Lung (tissue), 12 donors: ENCODE measurements around the gene PREP. TPM values are rescaled to one million over a fixed set of nuclear protein-coding genes. Genes with fewer than 3 reads are reported as not detected.

ENCODE experiments used
- ATAC-seq: fragments of 200-7000 bp; cut with Tn5 transposase; one replicate; pipeline ENCODE4 v1.9.1; 2020; ENCODE audit warnings: moderate number of reproducible peaks; ENCODE audit not compliant: insufficient read depth, low FRiP score
- DNase-seq, 3 donors: peaks; one replicate each; pipeline ENCODE4 v3.0.0-alpha.2; 2013 to 2017
- H3K27ac ChIP-seq, 2 donors: one replicate each; pipeline ENCODE4 v1.5.1; 2013; ENCODE audit warnings: mild to moderate bottlenecking in 2 of 2, moderate library complexity in 2 of 2, control low read depth in 1 of 2, inconsistent platforms in 1 of 2, low read depth in 1 of 2, low read length in 1 of 2
- H3K27me3 ChIP-seq, 3 donors: one replicate each; pipeline ENCODE4 v1.5.1; 2013; ENCODE audit warnings: low read length in 2 of 3; ENCODE audit not compliant: control insufficient read depth in 3 of 3, insufficient read depth in 3 of 3
- H3K36me3 ChIP-seq, 4 donors: one replicate each; pipeline ENCODE4 v1.5.1; 2013; ENCODE audit warnings: low read length in 4 of 4, mild to moderate bottlenecking in 1 of 4, moderate library complexity in 1 of 4; ENCODE audit not compliant: control insufficient read depth in 4 of 4, insufficient read depth in 4 of 4
- H3K4me1 ChIP-seq, 5 donors: one replicate each; pipeline ENCODE4 v1.5.1; 2013; ENCODE audit warnings: low read length in 5 of 5, mild to moderate bottlenecking in 2 of 5, moderate library complexity in 1 of 5; ENCODE audit not compliant: control insufficient read depth in 5 of 5, insufficient read depth in 5 of 5
- H3K4me3 ChIP-seq: one replicate; pipeline ENCODE4 v1.5.1; 2013; ENCODE audit warnings: mild to moderate bottlenecking, control low read depth, moderate library complexity
- H3K9ac ChIP-seq, 2 donors: one replicate each; pipeline ENCODE4 v1.5.1; 2013; ENCODE audit warnings: low read length in 2 of 2, control low read depth in 1 of 2; ENCODE audit not compliant: insufficient read depth in 1 of 2
- H3K9me3 ChIP-seq, 4 donors: one replicate each; pipeline ENCODE4 v1.5.1; 2013; ENCODE audit warnings: low read length in 3 of 4, mild to moderate bottlenecking in 1 of 4, moderate library complexity in 1 of 4; ENCODE audit not compliant: control insufficient read depth in 4 of 4, insufficient read depth in 3 of 4
- CTCF ChIP-seq: IDR thresholded peaks from 2 replicates; pipeline ENCODE4 v1.5.1; 2012; ENCODE audit warnings: mild to moderate bottlenecking; ENCODE audit errors: control extremely low read depth, extremely low read depth
- WGBS, 2 donors: extraction: QIAGEN DNeasy Blood & Tissue Kit; methylation state at CpG; one replicate each; pipeline ENCODE4 v1.1.7; 2013; 5-methylcytosine and 5-hydroxymethylcytosine counted together
- polyA plus RNA-seq, 2 donors: library from polyadenylated mRNA; stranded (reverse); fragments of 200-250 nt; gene quantifications; one replicate each; pipeline ENCODE4 v1.2.1, GENCODE V29; 2013
- total RNA-seq, 2 donors: library from RNA; depleted of rRNA in 1 of 2; stranded (reverse); fragments of >200 nt in 1 of 2; gene quantifications; one replicate each; pipeline ENCODE4 v1.2.1, GENCODE V29; 2014 to 2021
- donor health status: control.
- donor health status: control.
- donor health status: Bipolar disorder and iron deficiency.
- donor health status: healthy.
- donor health status: DM: yes; HTN: yes; CAD: no.

The PREP gene
- total and polyA plus RNA-seq, 4 donors: 20.3 to 31.3 (median 25.1) TPM

DNA sequence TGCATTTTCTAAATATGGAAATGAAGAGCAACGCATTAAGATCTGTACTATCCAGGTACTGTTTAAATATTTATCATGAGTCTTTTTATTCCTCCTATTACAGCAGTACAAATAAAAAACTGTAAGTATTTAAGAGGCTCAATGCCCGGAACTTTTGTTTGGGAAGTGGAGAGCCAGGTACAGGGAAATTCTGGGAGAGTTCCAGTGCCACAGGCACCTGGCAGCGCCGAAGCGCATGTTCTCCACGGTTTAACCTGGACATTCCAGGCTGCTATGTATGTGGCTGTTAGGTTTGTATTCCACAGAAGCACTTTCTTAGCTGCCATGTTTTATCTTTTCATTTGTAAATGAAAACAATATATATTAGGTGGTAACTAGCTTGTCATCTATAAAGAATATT, 81.7 kb downstream of the PREP start:
- no peaks in the 10 kb centered on the region for H3K4me1 ChIP-seq
- 80 to 85% methylated on average over 6 of the region's 6 CpGs for WGBS, 2 donors
- no peak overlapping the region for H3K4me3 ChIP-seq
- peaks cover 5 to 15% (median 11%) of the 10 kb centered on the region in 4 donors for H3K36me3 ChIP-seq
- no peak for TF ChIP-seq CTCF
- H3K9ac ChIP-seq: no peak overlapping the region
- H3K27me3 ChIP-seq: no peaks in the 10 kb centered on the region
- ATAC-seq (no peak), DNase-seq (no peak)
- no peak overlapping the region for H3K27ac ChIP-seq
- H3K9me3 ChIP-seq: no peaks in the 10 kb centered on the region

- H3K27ac ChIP-seq: no peak overlapping the region
- DNase-seq (no peak), ATAC-seq (no peak)
- no peaks in the 10 kb centered on the region for H3K4me1 ChIP-seq
- H3K36me3 ChIP-seq: peaks cover 5 to 17% (median 13%) of the 10 kb centered on the region in 4 donors
- H3K9ac ChIP-seq: no peak overlapping the region
- TF ChIP-seq CTCF: no peak
- H3K9me3 ChIP-seq: no peaks in the 10 kb centered on the region
- WGBS, 2 donors: 72 to 92% methylated on average over 3 of the region's 3 CpGs
- no peaks in the 10 kb centered on the region for H3K27me3 ChIP-seq
- H3K4me3 ChIP-seq: no peak overlapping the region
Observed at GRCh38 chr6:105320765-105321164, 82.1 kb downstream of the PREP start.

GRCh38 chr6:105320271-105320670, 82.6 kb downstream of the PREP start:
- 86 to 96% methylated on average over 1 of the region's 1 CpG for WGBS, 2 donors
- H3K27ac ChIP-seq: no peak overlapping the region
- no peaks in the 10 kb centered on the region for H3K27me3 ChIP-seq
- DNase-seq (no peak), ATAC-seq (no peak)
- no peaks in the 10 kb centered on the region for H3K9me3 ChIP-seq
- no peaks in the 10 kb centered on the region for H3K4me1 ChIP-seq
- H3K4me3 ChIP-seq: no peak overlapping the region
- H3K36me3 ChIP-seq: peaks cover 5 to 20% (median 12%) of the 10 kb centered on the region in 4 donors
- H3K9ac ChIP-seq: no peak overlapping the region
- no peak for TF ChIP-seq CTCF

GRCh38 chr6:105319331-105319730, 83.6 kb downstream of the PREP start:
- no peaks in the 10 kb centered on the region for H3K27me3 ChIP-seq
- H3K9me3 ChIP-seq: no peaks in the 10 kb centered on the region
- no peak overlapping the region for H3K9ac ChIP-seq
- H3K27ac ChIP-seq: no peak overlapping the region
- 96 to 98% methylated on average over 1 of the region's 1 CpG for WGBS, 2 donors
- no peak overlapping the region for H3K4me3 ChIP-seq
- ATAC-seq: no peak
- no peaks in the 10 kb centered on the region for H3K4me1 ChIP-seq
- DNase-seq: no peak
- H3K36me3 ChIP-seq: peaks cover 5 to 20% (median 10%) of the 10 kb centered on the region in 4 donors
- no peak for TF ChIP-seq CTCF
